Skin epidermis (tissue), 12 donors: ENCODE results near the gene ATXN7L1.
"Not testable (repeated sequence)": the region's sequence is repeated elsewhere in the genome, so short reads cannot be mapped to it uniquely, and the experiment has no call there.

Experiments used
- H3K27ac ChIP-seq, 21 experiments: fragments of 200-600 bp; sonication (generic) in 11 of 21; one replicate each; pipeline ENCODE4 v1.5.0; 2020; ENCODE audit warnings: mild to moderate bottlenecking in 3 of 21, inconsistent platforms in 2 of 21, moderate library complexity in 2 of 21
- H3K4me3 ChIP-seq, 7 experiments: fragments of 200-600 bp; sonication (generic) in 2 of 7; one replicate each; pipeline ENCODE4 v1.5.0; 2020; ENCODE audit warnings: inconsistent platforms in 2 of 7, mild to moderate bottlenecking in 2 of 7, moderate library complexity in 1 of 7

Gene ATXN7L1

GRCh38 chr7:105731042-105731441 lies 145.4 kb downstream of the ATXN7L1 start:
- Histone ChIP-seq H3K4me3 (no peak overlapping the region), H3K27ac (no peak overlapping the region)

- H3K27ac ChIP-seq: no peak overlapping the region
- H3K4me3 ChIP-seq: no peak overlapping the region
Observed at GRCh38 chr7:105728028-105728427, 148.4 kb downstream of the ATXN7L1 start.

GRCh38 chr7:105724688-105725087 lies 151.7 kb downstream of the ATXN7L1 start:
- Histone ChIP-seq H3K4me3 (no peak overlapping the region), H3K27ac (no peak overlapping the region)

DNA sequence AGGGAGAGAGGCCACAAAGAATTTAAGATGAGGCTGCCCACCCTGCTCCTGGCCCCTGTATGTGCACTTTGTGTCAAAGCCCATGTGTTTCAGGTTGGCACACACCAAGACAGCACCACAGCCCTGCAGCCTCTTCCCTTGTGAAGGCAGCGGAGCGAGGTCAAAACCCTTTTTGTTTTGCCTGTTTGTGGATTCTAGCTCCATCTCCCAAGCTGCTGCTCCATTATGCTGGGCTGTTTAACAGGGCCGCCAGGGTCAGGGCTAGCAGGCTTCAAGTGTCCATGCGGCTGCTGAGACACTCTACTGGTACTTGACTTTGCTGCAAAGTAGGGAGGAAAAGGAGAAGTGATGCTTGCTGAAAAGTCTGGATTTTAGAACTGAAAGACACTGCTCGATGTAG lies 152.8 kb downstream of the ATXN7L1 start:
- Histone ChIP-seq H3K27ac (no peak overlapping the region), H3K4me3 (no peak overlapping the region)

- Histone ChIP-seq H3K4me3 (no peak overlapping the region), H3K27ac (no peak overlapping the region)
Observed at GRCh38 chr7:105721571-105722104, 154.8 kb downstream of the ATXN7L1 start.

DNA sequence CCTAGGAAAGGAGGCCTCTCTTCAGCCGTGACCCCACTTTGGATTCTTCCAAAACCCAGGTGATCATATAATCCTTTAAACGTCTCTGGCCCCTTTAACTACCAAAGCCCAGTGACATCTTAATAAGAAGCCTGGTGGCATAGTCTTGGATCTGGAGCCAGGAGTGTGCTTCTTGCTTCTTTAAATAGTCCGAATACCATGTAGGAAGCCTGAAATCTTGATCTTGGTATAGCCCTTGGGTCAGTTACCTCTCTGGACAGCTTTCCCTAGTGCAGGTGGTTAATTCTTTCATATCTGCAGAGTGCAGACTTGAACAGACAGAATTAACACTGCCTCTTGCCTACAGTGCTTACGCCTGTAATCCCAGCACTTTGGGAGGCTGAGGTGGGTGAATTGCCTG lies 156.5 kb downstream of the ATXN7L1 start:
- no peak overlapping the region for H3K27ac ChIP-seq
- H3K4me3 ChIP-seq: no peak overlapping the region

GRCh38 chr7:105719395-105719794 lies 157.0 kb downstream of the ATXN7L1 start:
- no peak overlapping the region for H3K4me3 ChIP-seq
- H3K27ac ChIP-seq: no peak overlapping the region

DNA sequence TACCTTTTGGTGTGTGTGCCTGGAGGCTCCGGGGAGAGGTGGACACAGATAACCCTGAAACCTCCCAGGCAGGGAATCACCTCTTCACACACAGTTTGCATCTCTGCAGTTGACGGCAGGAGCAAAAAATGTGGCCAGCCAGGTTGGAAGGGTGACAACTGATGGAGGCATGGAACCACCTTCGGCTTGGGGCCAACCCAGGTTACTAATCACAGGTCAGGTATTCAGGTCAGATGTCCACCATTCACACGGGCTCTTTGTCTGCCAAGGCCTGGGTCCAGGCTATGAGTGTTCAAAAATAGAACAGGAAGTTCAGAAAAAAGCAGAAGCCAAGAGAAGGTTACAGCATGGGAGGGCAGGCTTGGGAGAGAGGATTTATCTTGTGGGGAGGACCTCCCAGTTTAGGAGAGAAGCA lies 157.9 kb downstream of the ATXN7L1 start:
- Histone ChIP-seq H3K27ac (no peak overlapping the region), H3K4me3 (no peak overlapping the region)

- Histone ChIP-seq H3K27ac (no peak overlapping the region), H3K4me3 (no peak overlapping the region)
Observed at GRCh38 chr7:105715528-105715927, 160.9 kb downstream of the ATXN7L1 start.

GRCh38 chr7:105713488-105714465 lies 162.6 kb downstream of the ATXN7L1 start:
- H3K4me3 ChIP-seq: no peak overlapping the region
- H3K27ac ChIP-seq: no peak overlapping the region

DNA sequence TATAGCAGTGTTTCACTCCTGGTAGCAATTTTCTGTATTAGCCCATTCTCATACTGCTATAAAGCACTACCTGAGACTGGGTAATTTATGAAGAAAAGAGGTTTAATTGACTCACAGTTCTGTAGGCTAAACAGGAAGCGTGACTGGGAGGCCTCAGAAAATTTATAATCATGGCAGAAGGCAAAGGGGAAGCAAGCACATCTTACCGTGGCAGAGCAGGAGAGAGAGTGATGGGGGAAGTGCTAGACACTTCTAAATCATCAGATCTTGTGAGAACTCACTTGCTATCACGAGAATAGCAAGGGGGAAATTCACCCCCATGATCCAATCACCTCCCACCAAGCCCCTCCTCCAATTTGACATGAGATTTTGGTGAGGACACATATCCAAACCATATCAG lies 163.5 kb downstream of the ATXN7L1 start:
- Histone ChIP-seq H3K4me3 (no peak overlapping the region), H3K27ac (no peak overlapping the region)

GRCh38 chr7:105711726-105712402 lies 164.5 kb downstream of the ATXN7L1 start:
- Histone ChIP-seq H3K4me3 (no peak overlapping the region), H3K27ac (no peak overlapping the region)

DNA sequence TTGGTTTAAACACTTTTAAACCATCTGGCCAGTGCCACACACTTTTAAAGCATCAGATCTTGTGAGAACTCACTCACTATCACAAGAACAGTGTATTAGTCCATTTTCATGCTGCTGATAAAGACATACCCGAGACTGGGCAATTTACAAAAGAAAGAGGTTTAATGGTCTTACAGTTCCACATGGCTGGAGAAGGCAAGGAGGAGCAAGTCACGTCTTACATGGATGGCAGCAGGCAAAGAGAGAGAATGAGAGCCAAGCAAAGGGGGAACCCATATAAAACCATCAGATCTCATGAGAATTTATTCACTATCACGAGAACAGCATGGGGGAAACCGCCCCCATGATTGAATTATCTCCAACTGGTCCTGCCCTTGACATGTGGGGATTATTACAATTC lies 165.7 kb downstream of the ATXN7L1 start:
- not testable (repeated sequence) for H3K4me3 ChIP-seq, H3K27ac ChIP-seq

DNA sequence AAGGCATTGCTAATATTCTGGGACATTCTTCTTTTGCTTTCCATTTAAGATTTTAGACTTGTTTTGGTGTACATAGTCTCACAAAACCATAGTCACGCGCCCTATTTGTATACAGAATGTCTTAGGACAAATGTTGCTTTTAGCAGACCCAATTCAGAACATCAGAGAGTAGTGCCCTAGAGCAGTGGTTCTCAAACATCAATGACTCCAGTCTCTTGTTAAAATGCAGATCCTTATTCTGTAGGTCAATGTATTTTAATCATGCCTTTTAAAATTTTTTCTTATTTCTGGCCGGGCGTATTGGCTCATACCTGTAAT lies 167.7 kb downstream of the ATXN7L1 start:
- Histone ChIP-seq H3K27ac (no peak overlapping the region), H3K4me3 (no peak overlapping the region)

GRCh38 chr7:105707967-105708762 lies 168.2 kb downstream of the ATXN7L1 start:
- peak overlapping the region in 1 of 21 experiments; percentile 14 for H3K27ac ChIP-seq
- no peak overlapping the region for H3K4me3 ChIP-seq

DNA sequence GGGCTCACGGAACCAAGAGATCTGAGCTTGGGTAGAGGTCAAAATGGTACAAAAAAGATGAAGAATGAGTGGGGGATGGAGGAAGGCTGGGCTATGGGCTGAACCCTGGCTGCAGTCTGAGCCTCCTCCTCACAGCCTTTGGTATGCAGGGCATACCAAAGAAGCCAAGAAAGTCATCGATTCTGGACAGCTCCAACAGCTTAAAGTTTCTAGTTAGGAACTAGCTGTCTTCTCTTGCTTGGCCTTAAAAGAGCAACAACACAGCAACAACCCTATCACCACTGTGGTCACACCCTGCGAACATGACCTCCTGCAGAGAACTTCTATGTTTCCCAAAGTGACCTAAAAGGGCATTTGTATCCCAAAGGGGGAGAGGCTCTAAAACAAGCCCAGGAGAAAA lies 169.0 kb downstream of the ATXN7L1 start:
- Histone ChIP-seq H3K27ac (peak overlapping the region in 1 of 21 experiments; percentile 14), H3K4me3 (no peak overlapping the region)

DNA sequence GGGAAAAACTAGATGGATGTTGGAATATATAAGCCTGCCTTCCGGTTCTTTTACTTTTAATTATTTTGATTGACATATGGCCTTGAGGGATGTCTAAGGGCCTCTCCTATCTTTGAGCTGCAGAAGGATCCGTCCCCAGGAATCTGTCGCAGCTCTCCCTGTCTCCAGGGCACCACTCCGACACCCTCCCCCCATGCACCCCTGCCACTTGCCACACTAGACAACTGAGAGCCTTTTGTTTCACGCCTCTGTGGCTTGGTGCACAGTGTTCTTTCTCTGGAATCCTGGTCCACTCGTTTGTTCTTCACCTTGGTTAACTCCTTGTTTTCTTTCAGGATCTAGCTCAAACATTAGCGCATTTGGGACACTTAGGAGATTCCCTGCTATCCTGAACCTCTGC lies 171.0 kb downstream of the ATXN7L1 start:
- no peak overlapping the region for H3K27ac ChIP-seq
- no peak overlapping the region for H3K4me3 ChIP-seq

DNA sequence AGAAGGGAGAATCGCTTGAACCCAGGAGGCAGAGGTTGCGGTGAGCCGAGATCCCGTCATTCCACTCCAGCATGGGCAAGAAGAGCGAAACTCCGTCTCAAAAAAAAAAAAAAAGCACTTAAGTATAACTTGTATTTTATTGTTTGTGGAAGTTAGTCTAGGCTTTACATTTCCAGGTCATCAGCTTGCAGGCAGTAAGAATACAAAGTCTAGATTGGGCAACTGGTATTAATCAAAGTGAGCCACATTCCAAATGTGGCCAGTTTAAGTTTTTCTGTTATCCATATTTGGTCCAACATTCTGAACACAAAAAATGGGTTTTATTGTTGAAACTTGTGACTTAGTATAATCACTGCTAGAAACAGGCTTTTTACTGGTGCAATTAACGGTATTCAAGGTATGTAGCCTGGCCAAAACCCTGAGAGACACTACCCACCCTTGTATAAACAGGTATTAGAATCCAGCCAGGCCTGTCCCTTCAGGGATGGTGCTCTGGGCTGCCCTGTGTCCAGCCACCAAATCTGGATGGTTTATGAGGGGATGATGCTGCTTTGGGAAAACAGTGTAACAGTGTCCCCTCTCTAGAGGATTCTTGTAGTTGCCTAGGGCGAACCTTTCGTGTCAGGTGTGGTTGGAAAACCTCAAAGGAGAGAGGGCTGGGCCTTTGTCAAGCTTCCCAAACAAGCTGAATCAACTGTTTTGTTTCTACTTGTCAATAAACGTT lies 173.0 kb downstream of the ATXN7L1 start:
- H3K4me3 ChIP-seq: no peak overlapping the region
- H3K27ac ChIP-seq: no peak overlapping the region

DNA sequence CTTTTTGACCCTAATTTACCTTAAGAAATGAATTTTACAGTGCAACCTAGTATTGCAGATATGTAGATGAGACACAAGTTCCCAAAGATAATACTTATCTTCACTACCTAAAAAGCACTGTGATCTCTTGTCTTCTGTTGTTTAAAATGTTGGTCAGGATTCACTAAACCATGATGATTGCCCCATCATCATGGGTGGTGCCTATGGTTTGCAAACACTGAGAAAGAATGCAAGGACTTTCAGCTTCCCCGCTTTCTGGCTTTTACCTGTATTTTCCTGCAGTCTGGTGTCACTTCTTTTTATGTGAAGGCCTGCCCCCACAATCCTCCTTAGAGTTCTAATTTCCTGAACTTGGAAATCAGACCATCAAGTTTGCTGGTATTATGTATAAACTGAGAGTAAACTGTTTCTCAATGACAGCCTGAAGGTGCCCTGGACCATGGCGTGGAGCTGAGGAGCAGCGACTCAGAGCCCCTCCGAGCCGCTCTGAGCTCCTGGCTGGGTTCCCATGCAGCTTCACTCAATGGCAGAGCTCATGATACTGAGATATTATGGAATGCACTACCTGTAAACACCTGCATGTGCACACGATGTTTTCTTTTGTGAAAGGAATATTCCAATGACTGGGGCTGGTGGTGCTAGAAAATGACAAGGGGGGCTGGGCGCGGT lies 176.7 kb downstream of the ATXN7L1 start:
- Histone ChIP-seq H3K27ac (no peak overlapping the region), H3K4me3 (no peak overlapping the region)
